Measurements from ENCODE around the gene ADRA2A.
A peak's percentile ranks its signal among the peaks of the same experiment; 100 is the strongest.

ADRA2A gene

GRCh38 chr10:111076682-111077478, at the start of gene ADRA2A:
ADRA2A (plus strand) TSS chr10:111077029; CDS start chr10:111077997, 968 bp downstream.
- DNase-seq, result peak; percentile 21

DNA sequence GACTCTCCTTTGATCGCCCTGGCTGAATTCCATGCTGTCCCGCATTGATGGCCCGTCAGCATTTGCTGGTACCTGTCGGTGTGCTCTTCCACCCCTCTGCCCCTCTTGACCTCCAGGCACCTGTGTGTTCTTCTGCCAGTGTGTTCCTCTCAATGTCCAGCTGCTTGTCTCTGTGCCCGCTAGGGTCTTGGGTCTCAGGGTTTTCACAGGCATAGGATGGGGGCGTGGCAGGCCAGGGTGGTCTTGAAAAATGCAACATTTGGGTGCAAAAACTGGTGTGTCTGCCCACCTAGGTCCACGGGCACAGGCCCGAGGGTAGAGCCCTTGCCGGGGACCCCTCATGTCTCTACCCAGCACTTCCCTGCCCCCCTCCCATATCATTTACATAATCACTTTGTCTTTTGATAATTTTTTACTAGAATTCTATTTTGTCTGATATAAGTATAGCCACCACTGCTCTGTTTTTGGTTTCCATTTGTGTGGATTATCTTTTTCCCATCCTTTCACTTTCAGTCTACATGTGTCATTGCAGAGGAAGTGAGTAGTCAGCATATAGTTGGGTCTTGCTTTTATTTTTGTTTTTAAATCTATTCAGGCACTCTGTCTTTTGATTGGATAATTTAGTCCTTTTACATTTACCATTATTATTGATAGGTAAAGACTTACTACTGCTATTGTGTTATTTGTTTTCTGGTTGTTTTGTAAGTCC, 46.6 kb upstream of the ADRA2A start:
- no peak for DNase-seq
- peak overlapping the region; percentile 60 for H3K27ac Mint-ChIP-seq
- H3K4me1 Mint-ChIP-seq, result peaks cover 7% of the 10 kb centered on the region in 2 donors
- peak; percentile 74 to 76 for ATAC-seq (replicated peaks)
- H3K27me3 Mint-ChIP-seq, result no peaks in the 10 kb centered on the region
- H3K36me3 Mint-ChIP-seq, result peaks cover 49 to 71% of the 10 kb centered on the region in 2 donors
- no peak overlapping the region for H3K4me3 Mint-ChIP-seq
- peaks cover 18 to 27% of the 10 kb centered on the region in 2 donors for H3K9me3 Mint-ChIP-seq

More at GRCh38 chr10:111076682-111077478, at the start of gene ADRA2A:
- Mint-ChIP-seq H3K36me3 (peaks cover 8 to 9% of the 10 kb centered on the region in 2 donors), H3K4me3 (peak within 1 kb of the TSS; percentile 80 to 82), H3K4me1 (peaks cover 10 to 33% of the 10 kb centered on the region in 2 donors), H3K27ac (no peak within 1 kb of the TSS), H3K9me3 (peaks cover 5 to 6% of the 10 kb centered on the region in 2 donors), H3K27me3 (peaks cover 66 to 86% of the 10 kb centered on the region in 2 donors)
- peak; percentile 54 to 66 for ATAC-seq (replicated peaks)

DNA sequence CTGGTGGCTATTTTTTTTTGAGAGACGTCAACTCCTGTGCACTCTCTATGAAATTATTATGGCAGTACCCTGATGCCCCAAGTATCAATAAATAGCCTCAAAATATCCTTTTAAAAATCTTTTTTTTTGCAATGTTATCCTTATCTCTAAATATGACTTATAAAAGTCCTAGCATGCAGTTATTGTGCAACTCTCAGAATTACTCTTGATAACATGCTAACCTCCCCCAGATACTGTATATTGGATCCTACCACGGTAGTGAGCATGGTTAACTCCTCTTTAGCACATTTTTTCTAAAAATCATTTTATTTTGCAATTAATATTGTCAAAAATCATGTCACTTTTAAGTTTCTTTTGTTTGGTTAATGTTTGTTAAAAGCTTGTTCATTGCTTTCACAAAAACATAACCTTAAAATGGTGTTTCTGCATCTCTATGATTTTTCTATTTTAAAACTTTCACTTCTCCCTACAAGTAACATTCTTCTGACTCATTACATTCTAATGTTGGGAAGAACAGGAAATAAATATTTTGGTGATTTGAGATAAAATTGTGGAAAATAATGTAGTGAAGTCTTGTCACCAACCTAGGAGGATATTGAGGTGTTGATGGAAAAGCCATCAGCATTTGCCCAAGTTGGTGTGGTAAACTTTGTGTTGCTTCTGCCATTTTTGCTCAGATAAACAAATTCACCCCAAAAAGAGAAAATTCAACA, 42.1 kb upstream of the ADRA2A start:
- Mint-ChIP-seq H3K27ac (no peak overlapping the region), H3K9me3 (peaks cover 19 to 20% of the 10 kb centered on the region in 2 donors), H3K4me1 (peaks cover 4 to 7% of the 10 kb centered on the region in 2 donors), H3K27me3 (peaks cover 0 to 5% of the 10 kb centered on the region in 2 donors), H3K4me3 (no peak overlapping the region), H3K36me3 (peaks cover 31 to 43% of the 10 kb centered on the region in 2 donors)
- DNase-seq (no peak), ATAC-seq (replicated peaks) (no peak)

GRCh38 chr10:111035542-111035941, 41.3 kb upstream of the ADRA2A start:
- Mint-ChIP-seq H3K4me1 (peaks cover 0 to under 1% of the 10 kb centered on the region in 2 donors), H3K36me3 (peaks cover 28 to 37% of the 10 kb centered on the region in 2 donors), H3K27me3 (peaks cover 0 to 7% of the 10 kb centered on the region in 2 donors), H3K27ac (no peak overlapping the region), H3K9me3 (peaks cover 15 to 21% of the 10 kb centered on the region in 2 donors), H3K4me3 (no peak overlapping the region)
- ATAC-seq (replicated peaks) (no peak), DNase-seq (no peak)

- DNase-seq, result no peak
- Mint-ChIP-seq H3K4me3 (no peak overlapping the region), H3K9me3 (peaks cover 22 to 25% of the 10 kb centered on the region in 2 donors), H3K27me3 (peaks cover 3 to 7% of the 10 kb centered on the region in 2 donors), H3K27ac (no peak overlapping the region), H3K36me3 (peaks cover 18 to 29% of the 10 kb centered on the region in 2 donors), H3K4me1 (no peaks in the 10 kb centered on the region)
- no peak for ATAC-seq (replicated peaks)
Observed at GRCh38 chr10:111037858-111038257, 39.0 kb upstream of the ADRA2A start.

DNA sequence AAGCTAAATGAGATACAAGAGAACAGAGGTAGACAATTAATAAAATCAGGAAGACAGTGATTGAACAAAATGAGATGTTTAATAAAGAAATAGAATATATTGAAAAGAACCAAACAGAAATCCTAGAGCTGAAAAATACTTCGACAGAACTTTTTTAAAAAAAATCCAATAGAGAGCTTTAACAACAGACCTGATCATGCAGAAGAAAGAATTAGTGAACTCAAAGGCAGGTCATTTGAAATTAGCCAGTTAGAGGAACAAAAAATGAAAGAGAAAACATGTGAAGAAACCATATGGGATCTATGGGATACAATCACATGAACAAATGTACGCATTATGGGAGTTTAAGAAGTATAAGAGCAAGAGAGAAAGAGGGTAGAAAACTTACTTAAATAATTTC, 37.3 kb upstream of the ADRA2A start:
- Mint-ChIP-seq H3K4me1 (no peaks in the 10 kb centered on the region), H3K4me3 (no peak overlapping the region), H3K27me3 (peaks cover 8 to 14% of the 10 kb centered on the region in 2 donors), H3K36me3 (peaks cover 11 to 19% of the 10 kb centered on the region in 2 donors), H3K9me3 (peaks cover 23 to 32% of the 10 kb centered on the region in 2 donors), H3K27ac (no peak overlapping the region)
- ATAC-seq (replicated peaks) (no peak), DNase-seq (no peak)

DNA sequence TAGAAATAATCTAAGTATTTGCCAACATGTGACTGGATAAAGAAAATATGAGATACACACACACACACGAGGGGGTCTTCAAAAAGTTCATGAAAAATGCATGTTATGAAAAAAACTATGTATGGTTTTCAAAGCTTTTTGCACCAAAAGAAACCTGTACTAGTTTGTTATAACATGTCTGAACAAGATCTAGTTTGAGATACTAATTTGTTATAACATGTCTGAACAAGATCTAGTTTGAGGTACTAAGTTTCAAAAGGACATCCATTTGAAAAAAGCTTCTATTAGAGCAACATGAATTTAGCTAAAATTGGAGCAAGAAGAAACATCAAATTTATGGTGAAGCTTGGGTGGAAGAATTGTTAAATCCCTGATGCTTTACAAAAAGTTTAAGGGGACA, 19.8 kb upstream of the ADRA2A start:
- no peak for ATAC-seq (replicated peaks)
- DNase-seq, result no peak

GRCh38 chr10:111063471-111063870, 13.4 kb upstream of the ADRA2A start:
- Mint-ChIP-seq H3K4me1 (no peaks in the 10 kb centered on the region), H3K27me3 (peaks cover 59 to 71% of the 10 kb centered on the region in 2 donors), H3K4me3 (no peak overlapping the region), H3K27ac (no peak overlapping the region), H3K36me3 (peaks cover 4 to 5% of the 10 kb centered on the region in 2 donors), H3K9me3 (peaks cover 10 to 16% of the 10 kb centered on the region in 2 donors)
- DNase-seq, result no peak
- no peak for ATAC-seq (replicated peaks)

More for the DNA sequence above, 19.8 kb upstream of the ADRA2A start:
- Mint-ChIP-seq H3K27ac (no peak overlapping the region), H3K27me3 (peaks cover 33 to 48% of the 10 kb centered on the region in 2 donors), H3K4me1 (no peaks in the 10 kb centered on the region), H3K9me3 (peaks cover 20 to 25% of the 10 kb centered on the region in 2 donors), H3K36me3 (peaks cover 4 to 5% of the 10 kb centered on the region in 2 donors), H3K4me3 (no peak overlapping the region)

- Mint-ChIP-seq H3K27me3 (peaks cover 52 to 65% of the 10 kb centered on the region in 2 donors), H3K4me1 (peaks cover 7 to 14% of the 10 kb centered on the region in 2 donors), H3K36me3 (no peaks in the 10 kb centered on the region), H3K27ac (no peak overlapping the region), H3K9me3 (peaks cover 0 to 2% of the 10 kb centered on the region in 2 donors), H3K4me3 (no peak overlapping the region)
- DNase-seq, result no peak
- ATAC-seq (replicated peaks), result no peak
Observed at GRCh38 chr10:111072232-111072631, 4.6 kb upstream of the ADRA2A start.

- Mint-ChIP-seq H3K4me3 (peak overlapping the region; percentile 80 to 82), H3K27ac (no peak overlapping the region), H3K27me3 (peaks cover 64 to 83% of the 10 kb centered on the region in 2 donors), H3K4me1 (peaks cover 10 to 33% of the 10 kb centered on the region in 2 donors), H3K36me3 (peaks cover 8 to 9% of the 10 kb centered on the region in 2 donors), H3K9me3 (peaks cover 5 to 6% of the 10 kb centered on the region in 2 donors)
- DNase-seq (no peak), ATAC-seq (replicated peaks) (no peak)
Observed at GRCh38 chr10:111075577-111076185, 1.1 kb upstream of the ADRA2A start.

DNA sequence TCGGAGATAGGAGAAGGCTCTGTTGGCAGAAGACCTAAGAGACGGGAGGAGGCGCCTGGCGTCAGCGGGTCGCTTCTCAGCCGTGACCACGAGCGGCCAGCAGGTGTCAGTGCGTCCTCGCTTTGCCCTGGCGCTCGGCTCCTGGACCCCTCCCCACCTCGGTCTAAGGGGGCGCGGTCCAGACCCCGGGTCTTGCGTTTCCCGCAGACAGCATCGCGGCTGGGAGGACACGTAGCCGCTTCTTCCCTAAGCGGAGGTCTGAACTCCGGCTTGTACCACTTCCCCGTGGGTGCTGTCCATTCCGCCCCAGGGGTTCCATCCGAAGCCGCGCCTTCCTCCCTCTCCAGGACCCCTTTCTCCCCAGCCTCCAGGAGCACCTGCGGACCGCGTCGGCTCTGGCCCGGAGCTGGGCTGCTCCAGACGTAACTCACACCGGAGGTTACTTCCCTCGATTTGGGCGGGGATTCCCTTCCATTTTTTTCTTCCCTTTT, 593 bp upstream of the ADRA2A start:
- ATAC-seq (replicated peaks), result peak; percentile 75 to 80
- peaks cover 8 to 9% of the 10 kb centered on the region in 2 donors for H3K36me3 Mint-ChIP-seq
- H3K27ac Mint-ChIP-seq, result no peak overlapping the region
- H3K9me3 Mint-ChIP-seq, result peaks cover 5 to 6% of the 10 kb centered on the region in 2 donors
- peaks cover 10 to 33% of the 10 kb centered on the region in 2 donors for H3K4me1 Mint-ChIP-seq
- peak overlapping the region; percentile 80 to 82 for H3K4me3 Mint-ChIP-seq
- DNase-seq, result peak; percentile 43
- H3K27me3 Mint-ChIP-seq, result peaks cover 64 to 83% of the 10 kb centered on the region in 2 donors

GRCh38 chr10:111077479-111077784, 603 bp downstream of the ADRA2A start:
- DNase-seq (no peak), ATAC-seq (replicated peaks) (no peak)
- Mint-ChIP-seq H3K27ac (no peak overlapping the region), H3K4me1 (peaks cover 10 to 33% of the 10 kb centered on the region in 2 donors), H3K36me3 (peaks cover 8 to 9% of the 10 kb centered on the region in 2 donors), H3K27me3 (peaks cover 66 to 86% of the 10 kb centered on the region in 2 donors), H3K4me3 (peak overlapping the region; percentile 80 to 82), H3K9me3 (peaks cover 5 to 6% of the 10 kb centered on the region in 2 donors)

GRCh38 chr10:111077785-111078504, 1.1 kb downstream of the ADRA2A start:
- peaks cover 5 to 6% of the 10 kb centered on the region in 2 donors for H3K9me3 Mint-ChIP-seq
- no peak for DNase-seq
- H3K36me3 Mint-ChIP-seq, result peaks cover 8 to 9% of the 10 kb centered on the region in 2 donors
- H3K27me3 Mint-ChIP-seq, result peaks cover 66 to 86% of the 10 kb centered on the region in 2 donors
- peak in 1 of 2 donors; percentile 4 for ATAC-seq (replicated peaks)
- H3K27ac Mint-ChIP-seq, result no peak overlapping the region
- peaks cover 10 to 33% of the 10 kb centered on the region in 2 donors for H3K4me1 Mint-ChIP-seq
- H3K4me3 Mint-ChIP-seq, result peak overlapping the region; percentile 80 to 82

Measured in stimulated activated naive B cell treated with anti-CD40 and anti-IgM and Interleukin-4, amounts not matched to agents 10 μg/mL and 1 μg/mL and 100 μg/mL, for 72 hours (primary cell).